Measurements from ENCODE around the gene KLF17.

KLF17 gene

DNA sequence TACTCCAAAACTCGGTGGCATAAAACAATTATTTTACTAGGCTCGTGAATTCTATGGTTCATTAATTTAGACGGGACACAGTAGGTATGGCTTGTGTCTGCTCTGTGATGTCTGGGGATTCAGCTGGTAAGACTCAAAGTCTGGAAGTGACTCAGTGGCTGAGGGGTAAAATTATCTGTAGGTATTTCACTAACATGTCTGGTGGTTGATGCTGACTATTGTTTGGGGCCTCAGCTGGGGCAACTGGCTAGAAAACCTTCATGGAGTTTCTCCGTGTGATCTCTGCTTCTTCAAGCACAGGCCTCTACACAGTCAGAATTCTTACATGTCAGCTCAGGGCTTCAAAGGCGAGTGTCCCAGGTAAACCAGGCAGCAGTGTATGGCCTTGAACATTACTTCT is 41.2 kb upstream of the KLF17 start:
- TF ChIP-seq, protein P1, sequence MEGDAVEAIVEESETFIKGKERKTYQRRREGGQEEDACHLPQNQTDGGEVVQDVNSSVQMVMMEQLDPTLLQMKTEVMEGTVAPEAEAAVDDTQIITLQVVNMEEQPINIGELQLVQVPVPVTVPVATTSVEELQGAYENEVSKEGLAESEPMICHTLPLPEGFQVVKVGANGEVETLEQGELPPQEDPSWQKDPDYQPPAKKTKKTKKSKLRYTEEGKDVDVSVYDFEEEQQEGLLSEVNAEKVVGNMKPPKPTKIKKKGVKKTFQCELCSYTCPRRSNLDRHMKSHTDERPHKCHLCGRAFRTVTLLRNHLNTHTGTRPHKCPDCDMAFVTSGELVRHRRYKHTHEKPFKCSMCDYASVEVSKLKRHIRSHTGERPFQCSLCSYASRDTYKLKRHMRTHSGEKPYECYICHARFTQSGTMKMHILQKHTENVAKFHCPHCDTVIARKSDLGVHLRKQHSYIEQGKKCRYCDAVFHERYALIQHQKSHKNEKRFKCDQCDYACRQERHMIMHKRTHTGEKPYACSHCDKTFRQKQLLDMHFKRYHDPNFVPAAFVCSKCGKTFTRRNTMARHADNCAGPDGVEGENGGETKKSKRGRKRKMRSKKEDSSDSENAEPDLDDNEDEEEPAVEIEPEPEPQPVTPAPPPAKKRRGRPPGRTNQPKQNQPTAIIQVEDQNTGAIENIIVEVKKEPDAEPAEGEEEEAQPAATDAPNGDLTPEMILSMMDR (conservative IDR thresholded peaks at IDR 0.05; ENCODE audit: low read depth, low read length), result no peak
- DNase-seq (ENCODE audit: low read depth), result no peak
- H3K4me3 ChIP-seq (ENCODE audit: low read depth, low read length), result no peak overlapping the region

DNA sequence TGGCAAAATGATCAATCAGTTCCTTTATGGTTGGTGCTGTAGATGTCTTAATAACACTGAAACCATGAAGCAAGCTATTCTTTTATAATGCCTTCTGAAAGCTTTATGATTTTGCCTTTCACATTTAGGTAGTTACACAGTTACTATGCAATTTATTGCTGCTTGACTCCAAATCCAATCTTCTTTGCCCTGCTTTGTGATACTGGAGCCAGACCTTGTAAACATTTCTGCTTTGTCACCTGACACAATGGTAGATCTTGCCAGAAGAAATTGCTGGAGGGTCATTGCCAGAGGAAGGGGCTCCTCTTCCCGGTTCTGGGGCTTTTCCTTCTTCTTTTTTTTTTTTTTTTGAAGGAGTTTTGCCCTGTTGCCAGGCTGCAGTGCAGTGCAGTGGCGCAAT is 40.5 kb upstream of the KLF17 start:
- no peak overlapping the region for H3K4me3 ChIP-seq (ENCODE audit: low read depth, low read length)
- no peak for DNase-seq (ENCODE audit: low read depth)
- TF ChIP-seq, protein P1 (conservative IDR thresholded peaks at IDR 0.05; ENCODE audit: low read depth, low read length), result no peak

DNA sequence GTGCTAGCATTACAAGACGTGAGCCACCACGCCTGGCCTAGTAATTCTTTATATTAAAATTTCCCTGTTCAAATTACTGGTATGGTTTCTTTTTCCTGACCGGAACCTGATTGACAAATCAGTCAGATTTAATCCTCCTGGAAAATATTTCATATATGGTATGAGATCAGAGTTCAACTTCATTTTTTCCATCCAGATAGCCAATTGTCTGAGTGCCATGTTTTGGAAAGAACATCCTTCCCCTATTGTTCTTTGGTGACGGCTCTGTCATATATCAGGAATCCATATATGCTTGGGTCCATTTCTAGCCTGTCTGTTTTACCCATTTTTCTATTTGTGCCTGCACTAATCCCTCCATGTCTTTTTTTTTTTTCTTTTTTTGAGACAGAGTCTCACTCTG is 39.1 kb upstream of the KLF17 start:
- H3K4me3 ChIP-seq (ENCODE audit: low read depth, low read length), result no peak overlapping the region
- TF ChIP-seq, protein P1 (conservative IDR thresholded peaks at IDR 0.05; ENCODE audit: low read depth, low read length), result no peak
- no peak for DNase-seq (ENCODE audit: low read depth)

DNA sequence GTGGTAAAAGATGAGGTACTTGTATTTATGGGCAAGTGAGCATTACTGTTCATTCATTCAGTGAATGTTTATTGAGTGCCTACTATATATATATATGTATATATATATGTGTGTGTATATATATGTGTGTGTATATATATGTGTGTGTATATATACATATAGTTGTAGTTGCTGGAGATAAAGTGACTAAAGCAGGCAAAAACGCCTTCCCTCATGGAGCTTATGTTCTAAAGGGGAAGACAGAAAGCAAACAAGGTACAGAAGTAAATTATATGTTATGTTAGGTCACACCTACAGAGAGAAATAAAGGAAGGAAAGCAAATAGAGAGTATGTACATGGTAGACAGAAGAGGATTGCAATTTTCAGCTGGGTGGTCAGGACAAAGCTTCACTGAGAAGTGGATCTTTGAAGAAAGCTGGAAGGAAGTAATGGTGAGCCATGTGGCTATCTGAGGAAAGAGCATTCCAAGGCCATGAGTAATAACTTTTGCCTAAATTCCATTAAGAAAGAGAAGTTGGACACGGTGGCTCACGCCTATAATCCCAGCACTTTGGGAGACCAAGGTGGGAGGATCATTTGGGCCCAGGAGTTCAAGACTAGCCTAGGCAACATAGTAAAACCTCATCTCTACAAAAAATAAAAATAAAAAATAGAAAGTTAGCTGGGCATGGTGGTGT is 33.5 kb upstream of the KLF17 start:
- H3K4me3 ChIP-seq (ENCODE audit: low read depth, low read length), result no peak overlapping the region
- DNase-seq (ENCODE audit: low read depth), result peak; percentile 82
- TF ChIP-seq, protein P1 (conservative IDR thresholded peaks at IDR 0.05; ENCODE audit: low read depth, low read length), result no peak

DNA sequence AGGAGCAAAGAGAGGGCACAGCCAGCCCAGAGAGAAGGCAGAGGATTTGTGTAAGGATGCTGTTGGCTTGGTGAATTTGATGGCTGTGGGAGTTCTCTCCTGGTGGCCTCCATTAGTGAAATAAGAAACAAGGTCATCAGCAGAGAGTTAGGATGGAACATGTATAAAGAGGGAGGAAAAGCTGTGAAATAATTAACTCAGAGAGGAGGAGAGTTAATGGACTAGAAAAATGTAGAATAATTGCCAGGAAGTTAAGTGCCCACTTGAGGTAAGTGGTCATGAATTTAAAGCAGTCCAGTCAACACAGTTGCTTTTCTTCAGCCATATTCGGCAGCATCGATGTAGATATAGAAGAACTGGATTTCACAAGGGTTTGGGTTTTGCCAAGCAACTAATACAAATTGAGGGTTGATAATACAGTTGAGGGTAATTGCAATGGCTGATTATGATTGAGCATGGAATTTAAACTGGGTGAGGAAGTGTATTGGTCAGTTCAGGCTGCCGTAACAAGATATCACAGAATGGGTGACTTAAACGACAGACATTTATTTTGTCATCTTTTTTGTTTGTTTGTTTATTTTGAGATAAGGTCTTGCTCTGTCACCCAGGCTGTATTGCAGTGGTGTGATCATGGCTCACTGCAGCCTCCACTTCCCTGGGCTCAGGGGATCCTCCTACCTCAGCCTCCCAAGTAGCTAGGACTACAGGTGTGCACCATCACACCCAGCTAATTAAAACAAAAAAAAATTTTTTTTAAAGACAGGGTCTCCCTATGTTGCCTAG is 31.7 kb upstream of the KLF17 start:
- TF ChIP-seq, protein P1 (conservative IDR thresholded peaks at IDR 0.05; ENCODE audit: low read depth, low read length), result no peak
- DNase-seq (ENCODE audit: low read depth), result no peak
- H3K4me3 ChIP-seq (ENCODE audit: low read depth, low read length), result no peak overlapping the region

DNA sequence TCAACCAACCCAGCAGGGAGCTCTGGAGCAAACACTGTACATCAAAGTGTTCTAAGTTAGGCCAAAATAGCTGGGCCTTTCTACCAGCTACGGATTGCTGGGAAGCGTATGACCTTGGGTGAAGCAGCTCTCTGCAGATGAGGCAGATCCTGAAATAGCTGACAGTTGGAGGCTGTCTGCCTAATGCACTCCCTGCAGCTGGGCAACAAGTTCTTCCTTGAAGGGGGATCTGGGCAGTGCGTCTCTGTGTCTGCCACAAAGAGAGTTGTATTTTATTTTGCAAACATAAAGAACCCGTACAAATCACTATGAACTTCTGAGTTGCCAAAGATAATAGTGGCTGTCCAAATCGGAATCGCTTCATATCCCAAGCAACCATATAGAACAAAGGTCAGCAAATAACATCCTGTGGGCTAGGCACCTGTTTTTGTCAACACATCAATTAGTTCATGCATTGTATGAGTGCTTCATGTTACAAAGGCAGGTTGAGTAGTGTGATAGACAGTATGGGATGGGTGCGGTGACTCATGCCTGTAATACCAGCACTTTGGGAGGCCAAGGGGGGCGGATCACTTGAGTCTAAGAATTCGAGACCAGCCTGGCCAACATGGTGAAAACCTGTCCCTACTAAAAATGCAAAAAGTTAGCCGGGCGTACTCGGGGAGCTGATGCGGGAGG is 29.1 kb upstream of the KLF17 start:
- TF ChIP-seq, protein P1 (conservative IDR thresholded peaks at IDR 0.05; ENCODE audit: low read depth, low read length), result no peak
- no peak overlapping the region for H3K4me3 ChIP-seq (ENCODE audit: low read depth, low read length)
- peak; percentile 58 for DNase-seq (ENCODE audit: low read depth)
